Prostate gland (tissue), 2 donors: ENCODE results near the gene ANKRD6.

ENCODE experiments used
- CTCF ChIP-seq, 4 experiments: fragments of 200-600 bp in 2 of 4; fragments of 450-650 bp in 2 of 4; sonication (generic) in 2 of 4; IDR thresholded peaks; 1 replicate in 3 of 4; 2 replicates in 1 of 4; pipeline ENCODE4 v1.5.1; 2016 to 2019; ENCODE audit warnings: antibody characterized with exemption in 4 of 4, mild to moderate bottlenecking in 2 of 4, moderate library complexity in 2 of 4
- POLR2A ChIP-seq: fragments of 450-650 bp; IDR thresholded peaks from one replicate; pipeline ENCODE4 v1.6.1; 2016; ENCODE audit warnings: antibody characterized with exemption, mild to moderate bottlenecking

- TF ChIP-seq POLR2A (no peak), CTCF (IDR thresholded peaks at IDR 0.05) (no peak)
Observed at GRCh38 chr6:89681983-89682564, 249.1 kb downstream of the ANKRD6 start.
